T47D (cell line): ENCODE measurements around the gene GNG13.

ENCODE experiments used
- DNase-seq, 2 experiments: peaks; one replicate each; pipeline versions ENCODE4 v3.0.0 to v3.0.0-alpha.2; 2011 to 2012; ENCODE audit warnings: low read depth in 1 of 2, low spot score in 1 of 2
- JUND ChIP-seq: IDR thresholded peaks from 2 replicates; pipeline ENCODE4 v1.6.1; 2012; ENCODE audit warnings: low read depth
- in situ Hi-C: cut with HindIII; loops from 2 replicates; pipeline ENCODE4 v1.10.0; 2016; ENCODE audit warnings: low sequenced_read_pairs, low pct_unique_long_range_greater_than_20kb

Gene GNG13

GRCh38 chr16:817001-817906, 16.7 kb upstream of the GNG13 start:
- in situ Hi-C loops: no loop called here
- no peak for DNase-seq

GRCh38 chr16:815861-816260, 15.3 kb upstream of the GNG13 start:
- in situ Hi-C loops: no loop called here
- TF ChIP-seq JUND: no peak
- no peak for DNase-seq

More at GRCh38 chr16:817001-817906, 16.7 kb upstream of the GNG13 start:
- no peak for TF ChIP-seq JUND

- no peak for DNase-seq
- in situ Hi-C loops: no loop called here
- no peak for TF ChIP-seq JUND
Measured at GRCh38 chr16:814974-815373, 14.4 kb upstream of the GNG13 start.

- DNase-seq: no peak
- TF ChIP-seq JUND: no peak
Measured at GRCh38 chr16:813916-814412, 13.4 kb upstream of the GNG13 start.

GRCh38 chr16:813204-813915, 12.8 kb upstream of the GNG13 start:
- in situ Hi-C loops: no loop called here
- DNase-seq: peak in 1 of 2 experiments; percentile 43
- no peak for TF ChIP-seq JUND

More at GRCh38 chr16:813916-814412, 13.4 kb upstream of the GNG13 start:
- in situ Hi-C loops: no loop called here

GRCh38 chr16:808085-808386, 7.5 kb upstream of the GNG13 start:
- in situ Hi-C loops: no loop called here
- no peak for TF ChIP-seq JUND
- DNase-seq: no peak

- in situ Hi-C loops: no loop called here
- peak; percentile 83 to 93 for DNase-seq
- no peak for TF ChIP-seq JUND
Measured at GRCh38 chr16:807347-808084, 7.0 kb upstream of the GNG13 start.

GRCh38 chr16:805474-805873, 4.9 kb upstream of the GNG13 start:
- in situ Hi-C loops: no loop called here
- no peak for DNase-seq
- TF ChIP-seq JUND: no peak

- in situ Hi-C loops: no loop called here
- no peak for TF ChIP-seq JUND
- no peak for DNase-seq
Measured at GRCh38 chr16:804193-805048, 3.9 kb upstream of the GNG13 start.

- no peak for DNase-seq
- in situ Hi-C loops: no loop called here
- no peak for TF ChIP-seq JUND
Measured at GRCh38 chr16:803754-804080, 3.2 kb upstream of the GNG13 start.

GRCh38 chr16:802914-803753, 2.6 kb upstream of the GNG13 start:
- no peak for TF ChIP-seq JUND
- in situ Hi-C loops: no loop called here
- DNase-seq: no peak
